Limb (tissue), 2 donors: ENCODE results near the gene GAK.

ENCODE experiments used
- DNase-seq, 2 donors: peaks; one replicate each; pipeline ENCODE4 v3.0.0-alpha.2; 2016; ENCODE audit errors: extremely low spot score in 2 of 2

Gene GAK

GRCh38 chr4:872241-872981 lies 59.7 kb downstream of the GAK start:
- DNase-seq: no peak

- no peak for DNase-seq
Measured at GRCh38 chr4:871484-871883, 60.6 kb downstream of the GAK start.

DNA sequence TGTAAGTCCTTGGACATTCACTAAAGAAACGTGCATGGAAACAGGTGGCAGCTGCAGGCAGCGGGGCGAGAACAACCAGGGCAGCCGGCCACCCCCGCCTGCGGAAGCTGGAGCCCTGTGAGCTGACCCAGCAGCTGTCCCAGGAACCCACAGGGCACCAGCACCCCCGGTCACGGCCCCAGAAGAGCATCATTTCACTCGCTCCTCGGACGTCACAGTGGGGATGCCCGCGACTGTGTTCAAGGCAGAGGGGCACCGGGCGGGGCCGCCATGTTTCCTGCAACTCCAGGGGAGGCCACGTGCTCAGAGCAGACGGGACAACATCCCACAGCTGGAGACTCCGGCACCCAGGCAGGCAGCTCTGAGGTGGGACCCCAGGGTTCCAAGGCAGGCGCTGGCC lies 61.2 kb downstream of the GAK start:
- DNase-seq: no peak

GRCh38 chr4:869776-870175 lies 62.3 kb downstream of the GAK start:
- DNase-seq: no peak

GRCh38 chr4:868421-868820 lies 63.7 kb downstream of the GAK start:
- no peak for DNase-seq

GRCh38 chr4:867526-868250 lies 64.4 kb downstream of the GAK start:
- DNase-seq: no peak

- DNase-seq: no peak
Measured at GRCh38 chr4:866761-867390, 65.2 kb downstream of the GAK start.

GRCh38 chr4:866068-866760 lies 65.9 kb downstream of the GAK start:
- DNase-seq: no peak

GRCh38 chr4:865572-865971 lies 66.5 kb downstream of the GAK start:
- DNase-seq: no peak

DNA sequence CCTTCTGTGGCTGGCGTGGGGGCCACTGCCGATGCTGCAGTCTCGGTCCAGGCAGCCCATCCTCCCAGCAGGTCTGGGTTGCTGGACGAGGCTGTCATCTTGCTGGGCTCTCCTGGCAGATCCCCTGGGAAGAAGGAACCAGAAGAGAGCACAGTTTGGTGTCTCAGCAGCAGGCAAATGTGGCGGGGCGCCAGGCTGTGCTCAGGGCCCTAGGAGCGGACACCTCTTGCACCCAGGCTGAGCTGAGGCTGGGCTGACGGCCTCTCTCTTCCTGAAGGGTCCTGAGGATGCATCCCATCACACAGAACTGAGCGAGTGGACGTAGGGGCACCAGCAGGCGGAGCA lies 67.0 kb downstream of the GAK start:
- no peak for DNase-seq

DNA sequence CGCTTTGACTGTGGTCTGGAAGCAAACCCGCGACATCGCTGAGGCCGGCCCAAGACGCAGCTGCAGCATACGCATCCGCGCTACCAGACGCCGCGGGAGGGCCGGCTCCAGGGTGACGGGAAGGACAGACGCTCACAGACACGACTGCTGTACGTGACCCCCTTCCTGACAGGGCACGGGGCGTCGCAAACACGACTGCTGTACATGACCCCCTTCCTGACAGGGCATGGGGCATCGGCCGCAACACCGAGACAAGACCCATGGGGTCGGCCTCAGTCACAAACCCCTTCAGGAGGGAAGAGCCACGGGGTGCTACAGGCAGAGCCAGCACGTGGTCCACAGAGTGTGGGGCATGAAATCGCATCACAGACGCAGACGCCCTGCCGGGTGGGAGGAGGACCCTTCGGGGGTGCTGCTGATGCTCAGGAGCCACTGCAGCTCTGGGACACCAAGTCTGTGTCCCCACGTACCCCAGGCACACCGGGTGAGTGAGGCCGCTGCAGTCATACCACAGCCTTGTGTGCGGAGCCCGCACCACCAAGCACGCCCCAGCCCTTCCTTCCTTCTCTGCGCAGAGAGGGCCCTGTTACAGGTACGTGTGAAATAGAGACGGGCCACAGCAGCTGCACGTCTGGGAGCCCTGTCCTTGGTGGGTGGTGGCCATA lies 67.5 kb downstream of the GAK start:
- DNase-seq: no peak

DNA sequence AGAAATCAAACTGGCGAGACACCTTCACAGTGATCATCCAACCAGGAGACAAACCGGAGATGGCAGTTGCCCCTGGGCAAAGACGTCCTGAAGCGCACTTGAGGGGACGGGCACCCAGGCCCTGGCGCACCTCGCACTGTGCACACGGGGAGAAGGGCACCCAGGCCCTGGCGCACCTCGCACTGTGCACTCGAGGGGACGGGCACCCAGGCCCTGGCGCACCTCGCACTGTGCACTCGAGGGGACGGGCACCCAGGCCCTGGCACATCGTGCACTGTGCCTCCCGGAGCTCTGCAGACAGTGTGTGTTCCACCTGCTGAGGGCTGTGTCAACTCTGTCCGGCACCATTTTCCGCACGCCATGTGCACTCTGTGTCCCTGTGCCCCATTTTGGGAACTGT lies 71.6 kb downstream of the GAK start:
- no peak for DNase-seq

DNA sequence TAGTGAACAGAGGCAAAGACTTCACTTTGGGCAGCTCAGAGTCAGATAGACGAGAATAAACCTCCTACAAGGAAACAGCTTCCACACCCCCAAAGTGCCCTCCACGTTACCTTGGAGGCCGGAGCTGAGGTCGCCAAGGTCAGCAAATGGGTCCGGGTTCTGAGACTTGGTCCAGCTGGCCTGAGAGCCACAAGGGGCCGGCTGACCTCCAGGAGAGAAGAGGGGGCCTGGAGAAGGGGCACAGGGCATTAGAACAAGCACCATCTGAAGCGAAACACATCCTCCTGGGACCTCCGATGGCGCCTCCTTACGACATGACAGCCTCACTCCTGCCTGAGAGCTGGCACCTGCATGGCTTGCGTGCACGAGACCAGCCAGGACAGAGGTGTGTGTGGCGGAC lies 72.6 kb downstream of the GAK start:
- no peak for DNase-seq

- no peak for DNase-seq
Measured at GRCh38 chr4:858831-859451, 73.2 kb downstream of the GAK start.

DNA sequence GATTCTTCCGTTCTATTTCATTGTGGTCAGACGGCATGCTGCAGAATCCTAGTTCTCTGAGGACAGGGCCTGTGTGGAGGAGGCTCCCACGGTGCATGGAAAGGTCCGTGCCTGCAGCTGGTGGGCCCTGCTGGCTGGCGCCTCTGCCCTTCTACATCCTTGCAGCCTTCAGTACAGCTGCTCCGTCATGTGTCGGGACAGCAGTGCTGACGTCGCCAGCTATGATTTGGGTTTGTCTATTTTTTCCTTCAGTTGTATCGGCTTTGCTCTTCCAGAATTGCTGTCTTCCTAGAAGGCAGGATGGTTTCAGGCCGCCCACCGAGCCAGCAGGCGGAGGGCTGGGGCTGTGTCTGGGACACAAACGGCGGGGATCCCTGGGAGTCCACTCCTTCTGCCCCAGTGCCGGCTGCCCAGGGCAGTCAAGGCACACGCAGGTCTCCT lies 74.1 kb downstream of the GAK start:
- no peak for DNase-seq

DNA sequence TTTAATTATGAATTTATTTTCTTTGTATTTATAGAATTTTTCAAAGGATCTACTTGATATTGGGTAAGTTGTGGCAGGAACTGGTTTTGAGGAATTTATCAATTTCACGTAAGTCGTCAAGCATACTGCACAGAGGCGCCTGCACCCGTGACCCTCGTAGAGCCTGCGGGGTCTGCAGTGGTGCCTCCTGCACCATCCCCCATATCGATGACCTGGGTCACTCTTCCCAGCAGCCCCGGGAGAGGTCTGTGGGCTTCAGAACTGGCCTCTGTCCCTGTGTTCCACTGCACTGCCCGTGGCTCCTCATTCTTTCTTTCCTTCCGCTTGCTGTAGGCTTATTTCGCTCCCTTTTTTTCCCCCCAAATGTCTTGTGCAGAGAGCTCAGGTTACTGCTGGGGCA lies 74.7 kb downstream of the GAK start:
- no peak for DNase-seq

DNA sequence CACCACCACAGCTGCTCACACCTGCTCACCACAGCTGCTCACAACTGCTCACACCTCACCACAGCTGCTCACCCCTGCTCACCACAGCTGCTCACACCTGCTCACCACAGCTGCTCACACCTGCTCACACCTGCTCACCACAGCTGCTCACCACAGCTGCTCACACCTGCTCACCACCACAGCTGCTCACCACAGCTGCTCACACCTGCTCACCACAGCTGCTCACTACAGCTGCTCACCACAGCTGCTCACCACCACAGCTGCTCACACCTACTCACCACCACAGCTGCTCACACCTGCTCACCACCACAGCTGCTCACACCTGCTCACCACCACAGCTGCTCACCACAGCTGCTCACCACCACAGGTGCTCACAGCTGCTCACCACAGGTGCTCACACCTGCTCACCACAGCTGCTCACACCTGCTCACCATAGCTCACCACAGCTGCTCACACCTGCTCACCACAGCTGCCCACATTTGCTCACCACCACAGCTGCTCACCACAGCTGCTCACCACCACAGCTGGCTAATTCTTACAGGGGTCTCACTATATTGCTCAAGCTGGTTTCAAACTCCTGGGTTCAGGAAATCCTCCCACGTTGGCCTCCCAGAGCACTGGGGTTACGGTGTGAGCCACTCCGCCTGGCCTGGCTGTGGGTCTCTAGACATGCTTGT lies 75.8 kb downstream of the GAK start:
- no peak for DNase-seq

DNA sequence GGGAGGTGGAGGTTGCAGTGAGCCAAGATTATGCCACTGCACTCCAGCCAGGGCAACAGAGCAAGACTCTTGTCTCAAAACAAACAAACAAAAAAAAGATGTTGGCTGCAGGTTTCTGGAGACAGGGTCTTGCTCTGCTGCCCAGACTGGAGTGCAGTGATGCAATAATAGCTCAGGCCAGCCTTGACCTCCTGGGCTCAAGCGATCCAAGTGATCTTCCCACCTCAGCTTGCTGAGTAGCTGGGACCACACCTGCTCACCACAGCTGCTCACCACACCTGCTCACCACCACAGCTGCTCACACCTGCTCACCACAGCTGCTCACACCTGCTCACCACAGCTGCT lies 76.3 kb downstream of the GAK start:
- DNase-seq: no peak

DNA sequence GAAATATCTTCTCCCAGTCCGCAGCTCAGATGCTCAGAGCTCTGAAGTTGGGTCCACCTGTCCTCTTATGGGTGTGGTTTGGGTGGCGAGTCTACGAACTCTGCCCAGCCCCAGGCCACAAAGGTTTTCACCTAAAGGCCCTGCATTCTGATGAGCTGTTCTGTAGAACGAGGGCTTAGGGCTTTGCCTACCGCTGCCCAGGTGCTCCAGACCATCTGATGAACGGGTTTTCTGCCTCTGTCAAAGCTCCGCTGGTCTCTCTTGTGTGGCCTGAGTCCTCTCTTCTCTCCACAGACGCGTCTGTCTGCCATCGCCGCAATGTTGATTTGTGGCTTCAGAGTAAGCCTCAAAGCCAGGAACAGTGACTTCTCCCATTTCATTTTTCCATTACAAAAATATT lies 77.8 kb downstream of the GAK start:
- no peak for DNase-seq

DNA sequence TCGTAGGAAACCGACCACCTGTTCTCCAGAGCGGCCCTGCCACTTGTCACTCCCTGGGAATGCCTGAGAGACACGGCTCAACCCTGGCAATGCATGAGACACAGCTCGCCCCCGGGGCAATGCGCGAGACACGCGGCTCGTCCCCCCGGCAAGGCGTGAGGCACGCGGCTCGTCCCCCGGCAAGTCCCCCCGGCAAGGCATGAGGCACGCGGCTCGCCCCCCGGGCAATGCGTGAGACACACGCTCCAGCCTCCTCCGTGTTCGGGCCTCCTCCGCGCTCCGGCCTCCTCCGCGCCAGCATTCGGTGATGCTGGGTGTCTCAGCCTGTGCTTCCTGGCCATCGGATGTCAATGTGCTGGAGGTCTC lies 78.7 kb downstream of the GAK start:
- no peak for DNase-seq
